Gastroesophageal sphincter (tissue), 4 donors: Measurements from ENCODE around the gene ADGRG3. TPM values are rescaled to one million over a fixed set of nuclear protein-coding genes. Genes with fewer than 3 reads are reported as not detected.

ENCODE experiments used
- ATAC-seq: fragments of 150-250 bp; one replicate; pipeline ENCODE4 v1.9.1; 2016; ENCODE audit warnings: mild to moderate bottlenecking, moderate library complexity
- H3K27ac ChIP-seq, 4 donors: fragments of 200-600 bp; sonication (generic) in 3 of 4; 1 replicate in 3 of 4; 2 replicates in 1 of 4; pipeline ENCODE4 v1.5.1; 2016 to 2019
- H3K27me3 ChIP-seq: fragments of 200-600 bp; sonication (generic); one replicate; pipeline ENCODE4 v1.5.1; 2019
- H3K36me3 ChIP-seq, 2 donors: fragments of 200-600 bp; sonication (generic); one replicate each; pipeline ENCODE4 v1.5.1; 2019; ENCODE audit warnings: control low read depth in 1 of 2
- H3K4me1 ChIP-seq, 3 donors: fragments of 200-600 bp; sonication (generic); 1 replicate in 2 of 3; 2 replicates in 1 of 3; pipeline ENCODE4 v1.5.1; 2016 to 2019; ENCODE audit warnings: control low read depth in 2 of 3
- H3K4me3 ChIP-seq, 2 donors: fragments of 200-600 bp; sonication (generic); one replicate each; pipeline ENCODE4 v1.5.1; 2019; ENCODE audit warnings: mild to moderate bottlenecking in 1 of 2, moderate library complexity in 1 of 2
- H3K9me3 ChIP-seq, 3 donors: fragments of 200-600 bp; sonication (generic); one replicate each; pipeline ENCODE4 v1.5.1; 2017 to 2019; ENCODE audit warnings: control low read depth in 2 of 3
- EP300 ChIP-seq: sonication (generic); formaldehyde crosslinking; IDR thresholded peaks from one replicate; pipeline ENCODE4 v1.6.1; 2017; ENCODE audit warnings: antibody characterized with exemption, mild to moderate bottlenecking
- POLR2A ChIP-seq, 2 donors: fragments of 450-650 bp; IDR thresholded peaks; one replicate each; pipeline ENCODE4 v1.6.1; 2017; ENCODE audit warnings: antibody characterized with exemption in 2 of 2, mild to moderate bottlenecking in 2 of 2, moderate library complexity in 1 of 2
- POLR2AphosphoS5 ChIP-seq: sonication (generic); formaldehyde crosslinking; IDR thresholded peaks from one replicate; pipeline ENCODE4 v1.6.1; 2017; ENCODE audit warnings: antibody characterized with exemption
- WGBS, 2 donors: methylation state at CpG; one replicate each; pipeline ENCODE4 v1.1.5; 2018; ENCODE audit warnings: low coverage in 1 of 2; 5-methylcytosine and 5-hydroxymethylcytosine counted together
- total RNA-seq, 4 donors: library from RNA; depleted of rRNA; stranded (reverse); fragments of >200 nt; gene quantifications; one replicate each; pipeline ENCODE4 v1.1.0, GENCODE V29; 2016
- TF ChIP-seq, protein P1 (sequence below), 4 experiments: fragments of 200-600 bp in 2 of 4; fragments of 450-650 bp in 2 of 4; sonication (generic) in 1 of 4; IDR thresholded peaks; one replicate each; pipeline ENCODE4 v1.5.1; 2017 to 2019; ENCODE audit warnings: antibody characterized with exemption in 4 of 4, mild to moderate bottlenecking in 2 of 4, moderate library complexity in 2 of 4

Gene ADGRG3
- total RNA-seq, 4 donors from 2014 or later = 0.31 to 7.4 (median 2.2) TPM

DNA sequence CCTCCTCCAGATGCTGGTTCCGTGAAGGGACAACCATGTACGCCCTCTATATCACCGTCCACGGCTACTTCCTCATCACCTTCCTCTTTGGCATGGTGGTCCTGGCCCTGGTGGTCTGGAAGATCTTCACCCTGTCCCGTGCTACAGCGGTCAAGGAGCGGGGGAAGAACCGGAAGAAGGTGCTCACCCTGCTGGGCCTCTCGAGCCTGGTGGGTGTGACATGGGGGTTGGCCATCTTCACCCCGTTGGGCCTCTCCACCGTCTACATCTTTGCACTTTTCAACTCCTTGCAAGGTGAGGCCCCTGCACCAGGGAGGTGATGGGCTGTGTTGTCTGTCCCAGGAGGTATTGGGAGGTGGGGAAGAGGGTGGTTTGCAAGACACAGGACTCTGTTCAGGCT is 17.5 kb downstream of the ADGRG3 start:
- ATAC-seq = no peak
- Histone ChIP-seq H3K4me1 (no peaks in the 10 kb centered on the region), H3K4me3 (no peak overlapping the region), H3K36me3 (no peaks in the 10 kb centered on the region), H3K27ac (no peak overlapping the region), H3K9me3 (no peaks in the 10 kb centered on the region), H3K27me3 (peaks cover 43% of the 10 kb centered on the region)
- 85% methylated on average over 11 of the region's 11 CpGs; no CpG with 5 or more reads in 1 of the 2 donors for WGBS, 2 donors
- TF ChIP-seq POLR2A (IDR thresholded peaks at IDR 0.05) = no peak

DNA sequence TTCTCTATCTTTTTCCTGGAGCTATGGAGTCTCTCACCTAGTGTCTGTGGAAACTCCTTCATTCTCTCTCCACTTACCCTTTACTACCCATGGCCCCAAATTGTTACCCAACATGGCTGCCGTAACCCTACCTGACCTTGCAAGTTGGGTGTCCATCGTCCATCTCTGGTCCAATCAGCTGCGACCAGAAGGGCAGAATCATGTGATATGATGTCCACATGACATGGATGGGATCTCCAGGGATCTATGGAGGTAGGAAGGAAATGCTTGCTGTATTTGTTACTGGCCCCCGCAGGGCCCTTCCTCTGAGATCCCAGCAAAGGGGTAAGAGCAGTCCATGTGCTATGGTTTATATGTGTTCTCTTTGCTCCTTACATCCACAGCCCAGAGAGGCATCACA is 18.5 kb downstream of the ADGRG3 start:
- no peaks in the 10 kb centered on the region for H3K4me1 ChIP-seq
- no peak overlapping the region for H3K27ac ChIP-seq
- H3K27me3 ChIP-seq = peaks cover 49% of the 10 kb centered on the region
- ATAC-seq = no peak
- H3K4me3 ChIP-seq = no peak overlapping the region
- TF ChIP-seq, protein P1, sequence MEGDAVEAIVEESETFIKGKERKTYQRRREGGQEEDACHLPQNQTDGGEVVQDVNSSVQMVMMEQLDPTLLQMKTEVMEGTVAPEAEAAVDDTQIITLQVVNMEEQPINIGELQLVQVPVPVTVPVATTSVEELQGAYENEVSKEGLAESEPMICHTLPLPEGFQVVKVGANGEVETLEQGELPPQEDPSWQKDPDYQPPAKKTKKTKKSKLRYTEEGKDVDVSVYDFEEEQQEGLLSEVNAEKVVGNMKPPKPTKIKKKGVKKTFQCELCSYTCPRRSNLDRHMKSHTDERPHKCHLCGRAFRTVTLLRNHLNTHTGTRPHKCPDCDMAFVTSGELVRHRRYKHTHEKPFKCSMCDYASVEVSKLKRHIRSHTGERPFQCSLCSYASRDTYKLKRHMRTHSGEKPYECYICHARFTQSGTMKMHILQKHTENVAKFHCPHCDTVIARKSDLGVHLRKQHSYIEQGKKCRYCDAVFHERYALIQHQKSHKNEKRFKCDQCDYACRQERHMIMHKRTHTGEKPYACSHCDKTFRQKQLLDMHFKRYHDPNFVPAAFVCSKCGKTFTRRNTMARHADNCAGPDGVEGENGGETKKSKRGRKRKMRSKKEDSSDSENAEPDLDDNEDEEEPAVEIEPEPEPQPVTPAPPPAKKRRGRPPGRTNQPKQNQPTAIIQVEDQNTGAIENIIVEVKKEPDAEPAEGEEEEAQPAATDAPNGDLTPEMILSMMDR (IDR thresholded peaks at IDR 0.05) = no peak
- TF ChIP-seq POLR2A (IDR thresholded peaks at IDR 0.05) = no peak
- TF ChIP-seq EP300 = no peak
- no peak for TF ChIP-seq POLR2AphosphoS5
- no peaks in the 10 kb centered on the region for H3K36me3 ChIP-seq
- H3K9me3 ChIP-seq = no peaks in the 10 kb centered on the region
- WGBS, 2 donors = 39 to 77% methylated on average over 3 to 4 of the region's 4 CpGs

DNA sequence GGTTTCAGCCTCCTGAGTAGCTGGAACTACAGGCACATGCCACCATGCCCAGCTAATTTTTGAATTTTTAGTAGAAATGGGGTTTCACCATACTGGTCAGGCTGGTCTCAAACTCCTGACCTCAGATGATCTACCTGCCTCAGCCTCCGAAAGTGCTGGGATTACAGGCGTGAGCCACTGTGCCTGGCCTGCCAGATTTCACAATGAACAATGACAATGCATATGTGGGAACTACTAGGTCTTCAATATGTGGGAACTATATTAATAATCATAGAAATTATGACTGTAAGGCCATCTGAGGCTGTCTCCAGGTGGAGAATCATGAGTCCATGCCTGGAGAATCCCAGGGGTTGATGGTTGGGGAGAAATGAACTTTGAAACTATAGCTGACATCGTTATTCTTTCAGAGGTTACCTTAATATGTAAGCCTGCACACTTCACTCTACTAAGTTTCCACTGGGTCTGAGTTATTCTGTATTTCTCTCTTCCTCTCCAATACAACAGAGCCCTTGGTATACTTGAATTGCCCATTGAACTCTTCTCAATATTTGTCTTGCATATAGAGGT is 19.3 kb downstream of the ADGRG3 start:
- Histone ChIP-seq H3K36me3 (no peaks in the 10 kb centered on the region), H3K4me1 (no peaks in the 10 kb centered on the region), H3K27ac (no peak overlapping the region), H3K27me3 (peaks cover 43% of the 10 kb centered on the region), H3K9me3 (no peaks in the 10 kb centered on the region), H3K4me3 (no peak overlapping the region)
- WGBS, 2 donors = 80 to 86% methylated on average over 1 of the region's 3 CpGs
- TF ChIP-seq POLR2AphosphoS5 (no peak), EP300 (no peak), POLR2A (IDR thresholded peaks at IDR 0.05) (no peak)
- TF ChIP-seq, protein P1 (IDR thresholded peaks at IDR 0.05) = no peak
- ATAC-seq = no peak

DNA sequence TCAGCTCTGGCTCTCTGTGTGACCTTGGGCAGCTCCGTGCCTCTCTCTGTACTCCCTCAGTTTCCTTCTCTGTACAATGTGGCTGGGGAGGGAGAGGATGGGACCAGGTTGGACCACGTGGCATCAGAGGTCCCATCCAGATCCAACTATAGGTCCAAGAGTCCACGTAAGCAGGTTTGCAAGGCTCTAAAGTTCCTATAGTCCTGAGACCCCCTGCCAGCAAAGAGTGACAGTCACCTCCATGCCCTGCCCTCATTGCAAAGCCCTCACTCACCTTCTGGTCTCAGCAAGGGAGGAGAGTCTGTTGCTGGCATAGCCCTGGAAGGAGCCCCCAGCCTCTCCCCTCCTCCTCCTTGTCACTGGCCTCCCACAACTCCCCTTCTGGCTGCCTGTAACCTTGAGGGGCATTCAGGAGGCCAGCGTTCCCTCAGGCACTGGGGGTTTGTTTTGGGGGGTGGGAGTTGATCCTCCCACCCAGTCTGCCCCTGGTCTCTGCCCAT is 20.4 kb downstream of the ADGRG3 start:
- H3K4me1 ChIP-seq = no peaks in the 10 kb centered on the region
- ATAC-seq = no peak
- TF ChIP-seq, protein P1 (IDR thresholded peaks at IDR 0.05) = no peak
- TF ChIP-seq POLR2AphosphoS5 = no peak
- no peak for TF ChIP-seq EP300
- no peak for TF ChIP-seq POLR2A (IDR thresholded peaks at IDR 0.05)
- H3K27me3 ChIP-seq = peaks cover 41% of the 10 kb centered on the region
- no peaks in the 10 kb centered on the region for H3K36me3 ChIP-seq
- H3K4me3 ChIP-seq = no peak overlapping the region
- no peak overlapping the region for H3K27ac ChIP-seq
- no peaks in the 10 kb centered on the region for H3K9me3 ChIP-seq
- 47% methylated on average over 3 of the region's 4 CpGs; no CpG with 5 or more reads in 1 of the 2 donors for WGBS, 2 donors

DNA sequence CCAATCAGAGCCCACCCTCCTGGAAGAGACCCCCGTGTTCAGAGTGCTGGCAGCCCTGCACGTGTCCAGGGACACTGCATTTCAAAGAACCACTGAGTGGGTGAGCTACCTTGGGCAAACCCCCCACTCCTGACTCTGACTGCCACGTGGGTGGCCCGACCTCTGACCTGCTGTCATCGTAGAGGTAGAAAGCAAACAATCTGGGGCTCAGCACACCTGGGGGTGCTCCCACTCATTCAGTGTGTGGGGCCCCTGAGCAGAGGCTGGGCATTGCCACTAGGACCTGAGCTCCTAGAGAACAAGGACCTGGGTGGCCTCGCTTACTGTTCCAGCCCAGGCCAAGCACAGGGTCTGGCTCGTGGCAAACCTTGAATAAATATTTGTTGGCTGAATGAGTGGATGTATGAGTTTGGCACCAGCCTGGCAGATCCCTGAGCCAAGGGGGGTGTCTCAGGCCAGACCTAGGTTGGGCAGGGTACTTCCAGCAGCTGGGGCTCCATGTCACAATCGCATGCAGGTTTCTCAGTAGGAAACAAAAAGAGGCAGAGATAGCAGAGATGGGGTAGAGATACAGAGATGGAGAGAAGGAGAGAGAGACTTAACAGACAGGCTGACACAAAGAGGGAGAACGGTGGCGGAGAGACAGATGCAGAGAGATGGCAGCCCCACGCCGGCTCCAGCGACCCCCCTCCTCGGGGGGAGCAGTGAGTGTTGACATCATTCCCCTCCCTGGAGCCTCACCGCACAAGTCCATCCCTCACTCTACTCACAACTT is 21.1 kb downstream of the ADGRG3 start:
- no peak overlapping the region for H3K4me3 ChIP-seq
- 39 to 60% methylated on average over 9 to 10 of the region's 15 CpGs for WGBS, 2 donors
- no peaks in the 10 kb centered on the region for H3K36me3 ChIP-seq
- no peaks in the 10 kb centered on the region for H3K9me3 ChIP-seq
- no peak for ATAC-seq
- TF ChIP-seq EP300 = no peak
- H3K27me3 ChIP-seq = peaks cover 35% of the 10 kb centered on the region
- H3K4me1 ChIP-seq = no peaks in the 10 kb centered on the region
- H3K27ac ChIP-seq = no peak overlapping the region
